Colonic mucosa (tissue), 4 donors: Measurements from ENCODE around the gene SLC38A11. TPM values are rescaled to one million over a fixed set of nuclear protein-coding genes. Genes with fewer than 3 reads are reported as not detected.
"Not testable (repeated sequence)": the region's sequence is repeated elsewhere in the genome, so short reads cannot be mapped to it uniquely, and the experiment has no call there.

Source experiments
- DNase-seq: peaks from one replicate; pipeline ENCODE4 v3.0.0-alpha.2; 2020
- H3K27ac ChIP-seq: fragments of 200-600 bp; one replicate; pipeline ENCODE4 v1.8.0; 2021
- H3K27me3 ChIP-seq: fragments of 200-600 bp; one replicate; pipeline ENCODE4 v1.8.0; 2021
- H3K36me3 ChIP-seq: fragments of 200-600 bp; one replicate; pipeline ENCODE4 v1.8.0; 2021
- H3K4me1 ChIP-seq: fragments of 200-600 bp; one replicate; pipeline ENCODE4 v1.8.0; 2021; ENCODE audit warnings: mild to moderate bottlenecking
- H3K4me3 ChIP-seq: fragments of 200-600 bp; one replicate; pipeline ENCODE4 v1.8.0; 2021
- H3K9ac ChIP-seq, 2 donors: one replicate each; pipeline ENCODE4 v1.7.0; 2013; ENCODE audit warnings: control low read depth in 2 of 2, low read depth in 2 of 2, low read length in 2 of 2
- H3K9me3 ChIP-seq: fragments of 200-600 bp; one replicate; pipeline ENCODE4 v1.8.0; 2021
- intact Hi-C: fragments of 100-400 bp; cut with DNase I; formaldehyde crosslinking; loops from one replicate; pipeline ENCODE4 v1.14.1; 2022
- total RNA-seq, 2 donors: library from RNA; stranded (reverse); fragmentation: NEBNext Ultra II Directional in 1 of 2; extraction: Animal tissue kit (Norgen Biotek cat#: 25700) in 1 of 2; gene quantifications; one replicate each; pipeline ENCODE4 v1.2.1, GENCODE V29; 2021
- TF ChIP-seq, protein P1 (sequence below): fragments of 200-600 bp; IDR thresholded peaks from one replicate; pipeline ENCODE4 v1.8.0; 2022; ENCODE audit warnings: antibody characterized with exemption, mild to moderate bottlenecking
- donor health status: healthy.
- donor health status: DM: no; HTN: no; CAD: no.
- donor health status: DM: no; HTN: no; CAD: no.

The SLC38A11 gene
- total RNA-seq, 2 donors from 2014 or later, result 1.5 to 3.0 TPM

DNA sequence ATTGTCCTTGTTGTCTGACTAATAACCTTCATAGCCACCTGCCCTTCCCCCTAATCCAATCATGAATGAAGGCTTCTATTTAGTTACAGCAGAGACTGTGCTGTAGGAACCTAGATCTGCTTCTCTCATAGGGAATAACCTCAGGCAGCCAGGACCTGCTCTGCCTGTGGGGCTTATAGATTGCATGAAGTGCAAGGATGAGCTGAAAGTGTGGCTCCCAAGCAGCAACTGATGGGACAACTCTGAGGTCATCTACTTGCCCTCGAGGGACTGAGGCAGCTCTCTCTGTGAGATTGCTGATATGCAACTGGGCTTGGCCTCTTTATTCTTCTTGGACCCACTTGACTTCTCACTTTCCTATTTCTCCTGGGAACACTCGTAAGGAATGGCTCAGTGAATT is 23.8 kb upstream of the SLC38A11 start:
- TF ChIP-seq, protein P1, sequence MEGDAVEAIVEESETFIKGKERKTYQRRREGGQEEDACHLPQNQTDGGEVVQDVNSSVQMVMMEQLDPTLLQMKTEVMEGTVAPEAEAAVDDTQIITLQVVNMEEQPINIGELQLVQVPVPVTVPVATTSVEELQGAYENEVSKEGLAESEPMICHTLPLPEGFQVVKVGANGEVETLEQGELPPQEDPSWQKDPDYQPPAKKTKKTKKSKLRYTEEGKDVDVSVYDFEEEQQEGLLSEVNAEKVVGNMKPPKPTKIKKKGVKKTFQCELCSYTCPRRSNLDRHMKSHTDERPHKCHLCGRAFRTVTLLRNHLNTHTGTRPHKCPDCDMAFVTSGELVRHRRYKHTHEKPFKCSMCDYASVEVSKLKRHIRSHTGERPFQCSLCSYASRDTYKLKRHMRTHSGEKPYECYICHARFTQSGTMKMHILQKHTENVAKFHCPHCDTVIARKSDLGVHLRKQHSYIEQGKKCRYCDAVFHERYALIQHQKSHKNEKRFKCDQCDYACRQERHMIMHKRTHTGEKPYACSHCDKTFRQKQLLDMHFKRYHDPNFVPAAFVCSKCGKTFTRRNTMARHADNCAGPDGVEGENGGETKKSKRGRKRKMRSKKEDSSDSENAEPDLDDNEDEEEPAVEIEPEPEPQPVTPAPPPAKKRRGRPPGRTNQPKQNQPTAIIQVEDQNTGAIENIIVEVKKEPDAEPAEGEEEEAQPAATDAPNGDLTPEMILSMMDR, result no peak
- no peaks in the 10 kb centered on the region for H3K9me3 ChIP-seq

DNA sequence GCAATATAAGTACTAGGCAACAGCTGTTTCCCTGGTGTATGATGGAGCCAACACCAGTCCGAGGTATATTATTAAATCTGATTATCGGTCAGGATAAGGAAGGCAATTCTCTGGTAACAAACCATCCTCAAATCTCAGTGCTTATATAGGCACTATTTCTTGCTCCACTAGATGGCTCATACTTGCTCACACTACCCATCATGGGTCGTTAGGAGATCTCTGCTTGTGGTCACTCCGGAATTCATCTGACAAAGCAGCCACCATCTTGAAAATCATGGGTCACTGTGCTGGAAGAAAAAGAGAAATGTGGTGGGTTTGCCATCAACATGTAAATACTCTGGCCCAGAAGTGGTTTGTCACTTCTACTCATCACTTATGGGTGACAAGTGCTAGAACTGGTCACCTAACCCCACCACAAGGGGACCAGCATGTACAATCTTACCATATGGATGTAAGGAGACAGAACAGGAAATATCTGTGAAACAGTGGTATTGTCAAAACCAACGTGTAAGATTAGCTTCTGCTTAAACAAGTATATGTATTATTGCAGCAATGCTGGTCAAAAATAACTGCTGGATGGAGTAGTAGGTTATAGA is 21.6 kb upstream of the SLC38A11 start:
- H3K27ac ChIP-seq, H3K27me3 ChIP-seq, H3K9me3 ChIP-seq, intact Hi-C loops, H3K4me3 ChIP-seq, H3K36me3 ChIP-seq, H3K4me1 ChIP-seq, DNase-seq, H3K9ac ChIP-seq: not testable (repeated sequence)

More for the DNA sequence above, 23.8 kb upstream of the SLC38A11 start:
- H3K9ac ChIP-seq, result no peak overlapping the region
- H3K27me3 ChIP-seq, result no peaks in the 10 kb centered on the region
- no peak overlapping the region for H3K27ac ChIP-seq
- no peak for DNase-seq
- no peaks in the 10 kb centered on the region for H3K36me3 ChIP-seq
- H3K4me3 ChIP-seq, result no peak overlapping the region
- H3K4me1 ChIP-seq, result no peaks in the 10 kb centered on the region
- intact Hi-C loops, result no loop called here

DNA sequence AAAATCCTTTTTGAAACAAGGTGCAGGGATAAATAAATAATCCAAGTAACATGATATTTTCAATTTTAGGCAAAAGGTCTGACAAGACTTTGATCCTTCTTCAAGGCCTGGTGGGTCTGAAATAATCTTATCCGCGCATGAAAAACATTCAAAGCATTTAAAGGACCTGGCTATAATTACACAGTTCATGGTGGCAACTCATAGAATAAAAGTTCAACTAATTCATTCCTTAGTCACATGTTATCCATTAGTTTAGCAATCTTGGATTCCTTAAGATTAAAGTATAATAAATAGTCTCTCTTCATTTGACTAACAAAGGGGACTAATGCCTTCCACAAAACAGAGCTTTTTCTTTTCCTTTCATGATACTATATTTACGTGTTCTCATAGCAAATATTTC is 21.0 kb upstream of the SLC38A11 start:
- intact Hi-C loops, result no loop called here

DNA sequence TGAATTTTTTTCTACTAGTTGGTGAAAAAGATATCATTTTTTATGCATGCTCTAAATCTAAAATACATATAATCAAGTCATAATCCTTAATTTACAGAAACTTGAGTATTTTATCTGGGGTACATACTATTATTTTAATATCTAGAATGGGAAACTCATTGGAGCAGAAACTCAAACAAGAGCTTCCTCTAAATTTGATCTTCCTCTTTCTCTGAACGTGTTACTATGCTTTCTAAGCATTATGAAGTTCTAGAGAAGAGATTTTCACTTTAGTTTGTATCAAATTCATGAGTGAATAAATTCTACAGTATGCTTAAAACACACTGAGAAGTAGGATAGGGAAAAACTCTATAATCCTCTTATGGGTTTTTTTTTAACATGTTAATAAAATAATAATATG is 20.6 kb upstream of the SLC38A11 start:
- no peak overlapping the region for H3K9ac ChIP-seq

More for the DNA sequence above, 21.0 kb upstream of the SLC38A11 start:
- H3K9me3 ChIP-seq, result no peaks in the 10 kb centered on the region
- H3K27me3 ChIP-seq, result no peaks in the 10 kb centered on the region
- no peak overlapping the region for H3K27ac ChIP-seq
- H3K4me1 ChIP-seq, result no peaks in the 10 kb centered on the region
- H3K4me3 ChIP-seq, result no peak overlapping the region
- no peak overlapping the region for H3K9ac ChIP-seq
- no peak for DNase-seq
- H3K36me3 ChIP-seq, result no peaks in the 10 kb centered on the region
- TF ChIP-seq, protein P1, result no peak

DNA sequence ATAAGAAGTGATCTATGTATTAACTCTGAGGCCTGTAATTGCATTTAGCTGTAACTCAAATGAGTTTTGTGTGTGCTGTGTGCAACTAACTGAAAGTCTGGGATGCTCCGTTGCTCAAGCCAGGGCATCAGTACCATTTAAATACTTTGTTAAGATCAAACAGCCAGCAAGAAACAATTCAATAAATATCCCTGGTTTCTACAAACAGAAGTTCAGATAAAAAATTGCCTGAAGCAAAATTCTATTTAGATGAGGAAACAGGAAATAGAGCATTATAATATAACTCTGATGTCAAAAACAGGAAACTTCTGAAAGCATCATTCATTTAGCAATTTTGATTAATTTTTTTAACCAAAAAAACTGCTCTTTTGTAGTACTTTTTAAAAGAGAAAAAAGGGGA is 18.9 kb upstream of the SLC38A11 start:
- DNase-seq, result no peak
- Histone ChIP-seq H3K9me3 (no peaks in the 10 kb centered on the region), H3K27ac (no peak overlapping the region), H3K9ac (no peak overlapping the region), H3K36me3 (no peaks in the 10 kb centered on the region), H3K4me3 (no peak overlapping the region), H3K27me3 (no peaks in the 10 kb centered on the region), H3K4me1 (no peaks in the 10 kb centered on the region)
- TF ChIP-seq, protein P1, result no peak
- intact Hi-C loops, result no loop called here

More for the DNA sequence above, 20.6 kb upstream of the SLC38A11 start:
- Histone ChIP-seq H3K4me3 (no peak overlapping the region), H3K27me3 (no peaks in the 10 kb centered on the region), H3K27ac (no peak overlapping the region), H3K9me3 (no peaks in the 10 kb centered on the region), H3K36me3 (no peaks in the 10 kb centered on the region), H3K4me1 (no peaks in the 10 kb centered on the region)
- intact Hi-C loops, result no loop called here
- no peak for DNase-seq
- TF ChIP-seq, protein P1, result no peak

DNA sequence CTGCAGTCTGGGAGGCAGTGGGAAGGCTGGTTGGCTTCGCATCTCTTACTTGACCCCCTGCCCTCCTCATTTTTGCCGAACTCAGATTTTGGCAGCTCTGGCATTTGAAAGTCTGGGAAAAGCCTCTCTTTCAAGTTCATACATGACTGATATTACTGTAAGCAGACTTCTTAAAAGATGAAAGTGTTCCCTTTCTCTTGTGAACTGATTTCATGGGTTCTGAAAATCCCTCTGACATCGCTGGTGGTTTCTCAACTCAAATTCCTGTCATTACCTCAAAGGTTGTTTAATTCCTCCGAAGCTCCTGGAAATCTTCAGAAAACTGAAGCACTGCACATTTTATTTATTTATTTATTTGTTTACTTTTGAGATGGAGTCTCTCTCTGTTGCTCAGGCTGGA is 16.9 kb upstream of the SLC38A11 start:
- Histone ChIP-seq H3K9ac (no peak overlapping the region), H3K36me3 (no peaks in the 10 kb centered on the region), H3K4me1 (no peaks in the 10 kb centered on the region), H3K27ac (no peak overlapping the region), H3K27me3 (no peaks in the 10 kb centered on the region), H3K9me3 (no peaks in the 10 kb centered on the region), H3K4me3 (no peak overlapping the region)
- DNase-seq, result no peak
- intact Hi-C loops, result no loop called here
- TF ChIP-seq, protein P1, result no peak
